Keratinocyte (primary cell): ENCODE results near the gene PLA2R1. TPM values are rescaled to one million over a fixed set of nuclear protein-coding genes. Genes with fewer than 3 reads are reported as not detected.

Experiments
- DNase-seq: peaks from one replicate; pipeline ENCODE4 v3.0.0-alpha.2; 2011; ENCODE audit warnings: low read depth, missing footprints, low spot score
- FAIRE-seq: peaks from 2 replicates; lab custom pipeline; 2011; peaks lifted over from hg19 to GRCh38; lab: Jason Lieb, UNC
- H2AFZ ChIP-seq: 2 replicates; pipeline ENCODE4 v1.6.0; 2012; ENCODE audit warnings: low read length, control low read depth, inconsistent platforms; ENCODE audit not compliant: control insufficient read depth
- H3K27ac ChIP-seq: 2 replicates; pipeline ENCODE4 v1.5.1; 2011; ENCODE audit warnings: low read length; ENCODE audit not compliant: control insufficient read depth, insufficient read depth
- H3K27me3 ChIP-seq: 3 replicates; pipeline ENCODE4 v1.6.0; 2011; ENCODE audit warnings: low read length; ENCODE audit not compliant: control insufficient read depth, insufficient read depth; ENCODE audit errors: extremely low read depth
- H3K36me3 ChIP-seq, 2 experiments: 2 replicates in 1 of 2; 3 replicates in 1 of 2; pipeline ENCODE4 v1.5.1; 2011; ENCODE audit warnings: low read length in 2 of 2, mild to moderate bottlenecking in 1 of 2; ENCODE audit not compliant: control insufficient read depth in 2 of 2, insufficient read depth in 2 of 2; ENCODE audit errors: extremely low read depth in 1 of 2
- H3K4me1 ChIP-seq: 3 replicates; pipeline ENCODE4 v1.5.1; 2011; ENCODE audit warnings: low read length; ENCODE audit not compliant: control insufficient read depth, insufficient read depth; ENCODE audit errors: extremely low read depth
- H3K4me2 ChIP-seq: 3 replicates; pipeline ENCODE4 v1.6.0; 2011; ENCODE audit warnings: low read depth, low read length; ENCODE audit not compliant: control insufficient read depth, insufficient read depth; ENCODE audit errors: extremely low read depth
- H3K4me3 ChIP-seq, 3 experiments: fragments of 200-600 bp in 1 of 3; sonication (generic) in 1 of 3; 2 replicates in 2 of 3; 3 replicates in 1 of 3; pipeline ENCODE4 v1.5.1; 2011 to 2016; ENCODE audit warnings: low read length in 3 of 3, mild to moderate bottlenecking in 3 of 3, control low read depth in 2 of 3, inconsistent platforms in 1 of 3, low read depth in 1 of 3, mixed read lengths in 1 of 3, mixed run types in 1 of 3, moderate library complexity in 1 of 3; ENCODE audit not compliant: control insufficient read depth in 2 of 3, insufficient read depth in 2 of 3; ENCODE audit errors: extremely low read depth in 1 of 3
- H3K79me2 ChIP-seq: 2 replicates; pipeline ENCODE4 v1.6.0; 2012; ENCODE audit warnings: low read length; ENCODE audit not compliant: control insufficient read depth, insufficient read depth
- H3K9ac ChIP-seq: 3 replicates; pipeline ENCODE4 v1.6.0; 2011; ENCODE audit warnings: low read length; ENCODE audit not compliant: control insufficient read depth, insufficient read depth; ENCODE audit errors: extremely low read depth
- H3K9me1 ChIP-seq: 3 replicates; pipeline ENCODE4 v1.6.0; 2011; ENCODE audit warnings: low read length; ENCODE audit not compliant: control insufficient read depth, insufficient read depth; ENCODE audit errors: extremely low read depth
- H3K9me3 ChIP-seq: 2 replicates; pipeline ENCODE4 v1.5.1; 2012; ENCODE audit warnings: low read depth, low read length; ENCODE audit not compliant: control insufficient read depth
- H4K20me1 ChIP-seq: 3 replicates; pipeline ENCODE4 v1.6.0; 2011; ENCODE audit warnings: low read length; ENCODE audit not compliant: control insufficient read depth, insufficient read depth; ENCODE audit errors: extremely low read depth
- EZH2 ChIP-seq: IDR thresholded peaks from one replicate; pipeline ENCODE4 v1.6.1; 2012; ENCODE audit warnings: inconsistent platforms, mild to moderate bottlenecking, low read length, moderate library complexity
- dilution Hi-C: fragments of 300-500 bp; cut with MboI; formaldehyde crosslinking; loops from one replicate; pipeline ENCODE4 v1.7.0; 2020; ENCODE audit warnings: low sequenced_read_pairs; ENCODE audit not compliant: extremely low pct_ligation_motif_present
- polyA plus RNA-seq, 5 experiments: library from polyadenylated mRNA; depleted of rRNA in 3 of 5; stranded (reverse) in 3 of 5; stranded (forward) in 1 of 5; unstranded in 1 of 5; fragments of >200 nt; gene quantifications; 1 replicate in 1 of 5; 2 replicates in 3 of 5; 3 replicates in 1 of 5; pipeline versions ENCODE4 v1.2.1 to v1.2.3, GENCODE V29; 2011 to 2012; ENCODE audit warnings: missing spikeins in 2 of 5, low read depth in 1 of 5, low replicate concordance in 1 of 5
- TF ChIP-seq, protein P1 (sequence below), 3 experiments: IDR thresholded peaks in 1 of 3; conservative IDR thresholded peaks in 1 of 3; optimal IDR thresholded peaks in 1 of 3; 2 replicates in 2 of 3; 3 replicates in 1 of 3; pipeline versions ENCODE3 to v1.5.1; 2011; ENCODE audit warnings: low read length in 3 of 3, mild to moderate bottlenecking in 3 of 3, moderate library complexity in 2 of 3, control low read depth in 1 of 3, inconsistent platforms in 1 of 3; ENCODE audit not compliant: insufficient read depth in 2 of 3; ENCODE audit errors: extremely low read depth in 1 of 3

Gene PLA2R1
- polyA plus RNA-seq, 1 donor (not counting 4 experiments of a cell fraction or from before 2014, with no cell fraction given), result 12.3 TPM

- Histone ChIP-seq H3K79me2 (peaks cover 2% of the 10 kb centered on the region), H3K27me3 (no peaks in the 10 kb centered on the region), H3K4me1 (peaks cover 15% of the 10 kb centered on the region), H3K4me3 (no peak overlapping the region), H4K20me1 (no peaks in the 10 kb centered on the region), H3K4me2 (no peak overlapping the region), H3K9me3 (no peaks in the 10 kb centered on the region), H3K27ac (no peak overlapping the region), H3K36me3 (peaks cover 0 to 3% of the 10 kb centered on the region in 2 experiments), H3K9me1 (no peaks in the 10 kb centered on the region), H3K9ac (no peak overlapping the region), H2AFZ (no peak overlapping the region)
- DNase-seq, result no peak
- dilution Hi-C loops, result no loop called here
- FAIRE-seq, result no peak
- TF ChIP-seq, protein P1, sequence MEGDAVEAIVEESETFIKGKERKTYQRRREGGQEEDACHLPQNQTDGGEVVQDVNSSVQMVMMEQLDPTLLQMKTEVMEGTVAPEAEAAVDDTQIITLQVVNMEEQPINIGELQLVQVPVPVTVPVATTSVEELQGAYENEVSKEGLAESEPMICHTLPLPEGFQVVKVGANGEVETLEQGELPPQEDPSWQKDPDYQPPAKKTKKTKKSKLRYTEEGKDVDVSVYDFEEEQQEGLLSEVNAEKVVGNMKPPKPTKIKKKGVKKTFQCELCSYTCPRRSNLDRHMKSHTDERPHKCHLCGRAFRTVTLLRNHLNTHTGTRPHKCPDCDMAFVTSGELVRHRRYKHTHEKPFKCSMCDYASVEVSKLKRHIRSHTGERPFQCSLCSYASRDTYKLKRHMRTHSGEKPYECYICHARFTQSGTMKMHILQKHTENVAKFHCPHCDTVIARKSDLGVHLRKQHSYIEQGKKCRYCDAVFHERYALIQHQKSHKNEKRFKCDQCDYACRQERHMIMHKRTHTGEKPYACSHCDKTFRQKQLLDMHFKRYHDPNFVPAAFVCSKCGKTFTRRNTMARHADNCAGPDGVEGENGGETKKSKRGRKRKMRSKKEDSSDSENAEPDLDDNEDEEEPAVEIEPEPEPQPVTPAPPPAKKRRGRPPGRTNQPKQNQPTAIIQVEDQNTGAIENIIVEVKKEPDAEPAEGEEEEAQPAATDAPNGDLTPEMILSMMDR (optimal IDR thresholded peaks at IDR 0.05 in 1 of 3, IDR thresholded peaks at IDR 0.05 in 1 of 3, conservative IDR thresholded peaks at IDR 0.05 in 1 of 3; ENCODE audit: extremely low read depth in 1 of 3, insufficient read depth in 2 of 3, low read length in 3 of 3), result no peak
- TF ChIP-seq EZH2, result no peak
Measured at GRCh38 chr2:160053946-160054345, 8.5 kb downstream of the PLA2R1 start.

GRCh38 chr2:160052531-160052930 is 9.9 kb downstream of the PLA2R1 start:
- TF ChIP-seq, protein P1 (optimal IDR thresholded peaks at IDR 0.05 in 1 of 3, IDR thresholded peaks at IDR 0.05 in 1 of 3, conservative IDR thresholded peaks at IDR 0.05 in 1 of 3; ENCODE audit: extremely low read depth in 1 of 3, insufficient read depth in 2 of 3, low read length in 3 of 3), result no peak
- TF ChIP-seq EZH2, result no peak
- FAIRE-seq (no peak), DNase-seq (no peak)
- no peaks in the 10 kb centered on the region for H4K20me1 ChIP-seq
- no peaks in the 10 kb centered on the region for H3K27me3 ChIP-seq
- peak overlapping the region; percentile 51 for H3K4me2 ChIP-seq
- no peak overlapping the region for H3K9ac ChIP-seq
- dilution Hi-C loops, result no loop called here
- H2AFZ ChIP-seq, result no peak overlapping the region
- H3K27ac ChIP-seq, result no peak overlapping the region
- no peak overlapping the region for H3K4me3 ChIP-seq
- no peaks in the 10 kb centered on the region for H3K9me3 ChIP-seq
- H3K4me1 ChIP-seq, result peaks cover 15% of the 10 kb centered on the region
- no peaks in the 10 kb centered on the region for H3K9me1 ChIP-seq
- H3K79me2 ChIP-seq, result no peaks in the 10 kb centered on the region
- H3K36me3 ChIP-seq, result peaks cover 0 to 1% of the 10 kb centered on the region in 2 experiments
